Smooth muscle cell (in vitro differentiated cells): ENCODE data around the gene ZNF580. TPM values are rescaled to one million over a fixed set of nuclear protein-coding genes. Genes with fewer than 3 reads are reported as not detected.

Source experiments
- DNase-seq: peaks from one replicate; lab custom pipeline; 2025; ENCODE audit not compliant: unreplicated experiment; lab: John Stamatoyannopoulos, UW
- H2AFZ ChIP-seq: fragments of 200-600 bp; sonication (generic); 2 replicates; pipeline ENCODE4 v1.6.0; 2016; ENCODE audit warnings: antibody characterized with exemption, low read depth, mild to moderate bottlenecking
- H3F3A ChIP-seq: fragments of 200-600 bp; sonication (generic); 2 replicates; pipeline ENCODE4 v1.6.0; 2017; ENCODE audit warnings: antibody characterized with exemption, low read depth
- H3K27ac ChIP-seq: fragments of 200-600 bp; sonication (generic); 2 replicates; pipeline ENCODE4 v1.5.1; 2016; ENCODE audit warnings: low read depth, mild to moderate bottlenecking
- H3K27me3 ChIP-seq: fragments of 200-600 bp; sonication (generic); 2 replicates; pipeline ENCODE4 v1.6.1; 2016; ENCODE audit warnings: low read depth, mild to moderate bottlenecking
- H3K36me3 ChIP-seq: fragments of 200-600 bp; sonication (generic); 2 replicates; pipeline ENCODE4 v1.5.1; 2016; ENCODE audit warnings: low read depth
- H3K4me1 ChIP-seq: fragments of 200-600 bp; sonication (generic); 2 replicates; pipeline ENCODE4 v1.5.1; 2016; ENCODE audit warnings: low read depth
- H3K4me2 ChIP-seq: fragments of 200-600 bp; sonication (generic); 2 replicates; pipeline ENCODE4 v1.6.0; 2016; ENCODE audit warnings: mild to moderate bottlenecking
- H3K4me3 ChIP-seq: fragments of 200-600 bp; sonication (generic); 2 replicates; pipeline ENCODE4 v1.5.1; 2016; ENCODE audit warnings: mild to moderate bottlenecking
- H3K79me2 ChIP-seq: fragments of 200-600 bp; sonication (generic); 2 replicates; pipeline ENCODE4 v1.6.0; 2016; ENCODE audit warnings: low read depth, mild to moderate bottlenecking
- H3K9ac ChIP-seq: fragments of 200-600 bp; sonication (generic); 2 replicates; pipeline ENCODE4 v1.6.0; 2016; ENCODE audit warnings: low read depth
- H3K9me3 ChIP-seq: fragments of 200-600 bp; sonication (generic); replicated peaks from 2 replicates; pipeline ENCODE4 v1.5.1; 2016; ENCODE audit warnings: low read depth
- H4K20me1 ChIP-seq: fragments of 200-600 bp; sonication (generic); 2 replicates; pipeline ENCODE4 v1.6.0; 2016; ENCODE audit warnings: low read depth
- CTCF ChIP-seq: fragments of 200-600 bp; sonication (generic); IDR thresholded peaks from 2 replicates; pipeline ENCODE4 v1.5.1; 2017; ENCODE audit warnings: borderline replicate concordance, mild to moderate bottlenecking, antibody characterized with exemption; ENCODE audit not compliant: insufficient read depth, poor library complexity, severe bottlenecking
- WGBS: methylation state at CpG from one replicate; pipeline ENCODE4 v1.1.7; 2016; ENCODE audit warnings: low lambda C conversion rate; 5-methylcytosine and 5-hydroxymethylcytosine counted together
- polyA plus RNA-seq: library from polyadenylated mRNA; unstranded; fragments of >200 nt; fragmentation: Nextera tagmentation; extraction: Ambion mirVana; gene quantifications from 2 replicates; pipeline ENCODE4 v1.2.1, GENCODE V29; 2016
- total RNA-seq: library from RNA; depleted of rRNA; stranded (reverse); fragments of >200 nt; gene quantifications from 2 replicates; pipeline ENCODE4 v1.2.3, GENCODE V29; 2014

The ZNF580 gene
- total and polyA plus RNA-seq, 2 experiments from 2014 or later = 11.9 to 76.8 TPM

DNA sequence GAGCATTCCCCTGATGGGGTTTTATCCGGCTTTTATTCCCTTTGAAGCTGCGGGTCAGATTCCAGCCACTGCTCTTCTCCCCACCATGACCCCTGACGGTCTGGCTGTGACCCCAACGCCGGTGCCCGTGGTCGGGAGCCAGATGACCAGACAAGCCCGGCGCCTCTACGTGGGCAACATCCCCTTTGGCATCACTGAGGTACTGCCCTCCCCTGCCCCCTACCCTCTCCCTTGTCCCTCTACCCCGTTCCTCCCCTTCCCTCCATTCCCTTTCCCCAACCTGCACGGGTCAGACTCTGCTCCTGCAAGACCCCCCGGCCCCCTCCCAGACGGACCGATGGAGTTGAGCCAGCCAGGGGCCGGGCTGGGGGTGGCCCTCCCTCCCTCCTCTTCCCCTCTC lies 20.2 kb downstream of the ZNF580 start:
- Histone ChIP-seq H3K4me1 (peaks cover 23% of the 10 kb centered on the region), H4K20me1 (peaks cover 95% of the 10 kb centered on the region)

DNA sequence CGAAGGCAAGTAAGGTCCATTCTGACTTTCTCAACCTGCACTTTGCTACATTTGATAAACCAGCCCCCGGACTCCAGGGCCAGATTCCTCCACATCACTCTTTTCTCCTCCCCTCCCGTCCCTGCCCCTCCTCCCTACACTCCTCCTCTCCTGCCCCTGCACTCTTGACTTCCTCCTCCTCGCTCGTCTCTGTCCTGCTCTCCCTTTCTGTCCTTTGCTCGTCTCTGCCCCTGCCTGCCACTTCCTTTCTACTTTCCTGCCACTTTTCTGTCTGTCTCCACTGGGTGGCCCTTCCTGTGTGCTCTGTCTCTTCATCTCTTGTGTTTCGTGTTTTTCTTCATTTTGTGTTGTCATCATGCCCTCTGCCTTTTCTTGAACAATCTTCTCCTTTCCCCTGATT lies 21.0 kb downstream of the ZNF580 start:
- Histone ChIP-seq H3K27me3 (no peaks in the 10 kb centered on the region), H3K4me3 (no peak overlapping the region), H3K9ac (no peak overlapping the region), H3K79me2 (peaks cover 87% of the 10 kb centered on the region), H3F3A (no peaks in the 10 kb centered on the region), H3K4me2 (no peak overlapping the region), H3K9me3 (no peaks in the 10 kb centered on the region), H3K36me3 (peaks cover 6% of the 10 kb centered on the region), H3K27ac (no peak overlapping the region), H4K20me1 (peaks cover 95% of the 10 kb centered on the region), H3K4me1 (peaks cover 15% of the 10 kb centered on the region), H2AFZ (no peak overlapping the region)
- no peak for TF ChIP-seq CTCF
- 87% methylated on average over 5 of the region's 7 CpGs for WGBS
- no peak for DNase-seq

More for the DNA sequence above, 20.2 kb downstream of the ZNF580 start:
- H3K4me3 ChIP-seq = no peak overlapping the region
- H3K27me3 ChIP-seq = no peaks in the 10 kb centered on the region
- H3K9ac ChIP-seq = no peak overlapping the region
- H3K9me3 ChIP-seq = no peaks in the 10 kb centered on the region
- H3K27ac ChIP-seq = no peak overlapping the region
- no peak for DNase-seq
- H2AFZ ChIP-seq = no peak overlapping the region
- no peak overlapping the region for H3K4me2 ChIP-seq
- WGBS = 97% methylated on average over 10 of the region's 16 CpGs
- peaks cover 6% of the 10 kb centered on the region for H3K36me3 ChIP-seq
- peaks cover 87% of the 10 kb centered on the region for H3K79me2 ChIP-seq
- no peaks in the 10 kb centered on the region for H3F3A ChIP-seq
- no peak for TF ChIP-seq CTCF

GRCh38 chr19:55663846-55664536 lies 23.2 kb downstream of the ZNF580 start:
- Histone ChIP-seq H3K4me2 (no peak overlapping the region), H3K9me3 (no peaks in the 10 kb centered on the region), H3K9ac (no peak overlapping the region), H3K4me3 (no peak overlapping the region), H3K27ac (no peak overlapping the region), H4K20me1 (peaks cover 95% of the 10 kb centered on the region), H3F3A (no peaks in the 10 kb centered on the region), H3K4me1 (no peaks in the 10 kb centered on the region), H3K79me2 (peaks cover 86% of the 10 kb centered on the region), H3K36me3 (peaks cover 6% of the 10 kb centered on the region), H3K27me3 (no peaks in the 10 kb centered on the region), H2AFZ (no peak overlapping the region)
- no peak for TF ChIP-seq CTCF
- DNase-seq = no peak
- 92% methylated on average over 20 of the region's 20 CpGs for WGBS
